HL-60 (cell line): Measurements from ENCODE around the gene EEPD1.

Source experiments
- DNase-seq, 2 experiments: peaks; one replicate each; pipeline ENCODE4 v3.0.0-alpha.2; 2010 to 2020; ENCODE audit warnings: low read depth in 1 of 2, low spot score in 1 of 2
- H3K27ac ChIP-seq: fragments of 250-450 bp; sonication (Bioruptor Pico); replicated peaks from 2 replicates; pipeline ENCODE4 v1.5.1; 2020; ENCODE audit warnings: mild to moderate bottlenecking, moderate library complexity
- H3K27me3 ChIP-seq: fragments of 250-450 bp; sonication (Bioruptor Pico); 2 replicates; pipeline ENCODE4 v1.5.1; 2021; ENCODE audit warnings: mild to moderate bottlenecking, moderate library complexity; ENCODE audit not compliant: insufficient read depth, poor library complexity, severe bottlenecking
- H3K4me3 ChIP-seq: replicated peaks from 2 replicates; pipeline ENCODE4 v1.5.1; 2011; ENCODE audit warnings: mild to moderate bottlenecking, control low read depth, low read length; ENCODE audit not compliant: insufficient read depth
- CTCF ChIP-seq: IDR thresholded peaks from one replicate; pipeline ENCODE4 v1.5.1; 2011; ENCODE audit warnings: low read length, control low read depth, inconsistent platforms; ENCODE audit not compliant: insufficient read depth
- GABPA ChIP-seq: IDR thresholded peaks from 2 replicates; pipeline ENCODE4 v1.6.1; 2012; ENCODE audit warnings: low read depth
- POLR2AphosphoS5 ChIP-seq: IDR thresholded peaks from 2 replicates; pipeline ENCODE4 v1.6.1; 2012; ENCODE audit warnings: low read depth
- SPI1 ChIP-seq: IDR thresholded peaks from 2 replicates; pipeline ENCODE4 v1.6.1; 2012; ENCODE audit warnings: low read depth, mild to moderate bottlenecking, borderline replicate concordance
- TF ChIP-seq, protein P1 (sequence below): IDR thresholded peaks from 2 replicates; pipeline ENCODE4 v1.6.1; 2012; ENCODE audit warnings: low read depth; ENCODE audit not compliant: insufficient replicate concordance

The EEPD1 gene

GRCh38 chr7:36226151-36226550 is 73.1 kb downstream of the EEPD1 start:
- no peak overlapping the region for H3K27ac ChIP-seq
- no peaks in the 10 kb centered on the region for H3K27me3 ChIP-seq
- DNase-seq, result no peak
- no peak for TF ChIP-seq CTCF
- no peak for TF ChIP-seq SPI1
- no peak for TF ChIP-seq POLR2AphosphoS5
- TF ChIP-seq GABPA, result no peak
- TF ChIP-seq, protein P1, sequence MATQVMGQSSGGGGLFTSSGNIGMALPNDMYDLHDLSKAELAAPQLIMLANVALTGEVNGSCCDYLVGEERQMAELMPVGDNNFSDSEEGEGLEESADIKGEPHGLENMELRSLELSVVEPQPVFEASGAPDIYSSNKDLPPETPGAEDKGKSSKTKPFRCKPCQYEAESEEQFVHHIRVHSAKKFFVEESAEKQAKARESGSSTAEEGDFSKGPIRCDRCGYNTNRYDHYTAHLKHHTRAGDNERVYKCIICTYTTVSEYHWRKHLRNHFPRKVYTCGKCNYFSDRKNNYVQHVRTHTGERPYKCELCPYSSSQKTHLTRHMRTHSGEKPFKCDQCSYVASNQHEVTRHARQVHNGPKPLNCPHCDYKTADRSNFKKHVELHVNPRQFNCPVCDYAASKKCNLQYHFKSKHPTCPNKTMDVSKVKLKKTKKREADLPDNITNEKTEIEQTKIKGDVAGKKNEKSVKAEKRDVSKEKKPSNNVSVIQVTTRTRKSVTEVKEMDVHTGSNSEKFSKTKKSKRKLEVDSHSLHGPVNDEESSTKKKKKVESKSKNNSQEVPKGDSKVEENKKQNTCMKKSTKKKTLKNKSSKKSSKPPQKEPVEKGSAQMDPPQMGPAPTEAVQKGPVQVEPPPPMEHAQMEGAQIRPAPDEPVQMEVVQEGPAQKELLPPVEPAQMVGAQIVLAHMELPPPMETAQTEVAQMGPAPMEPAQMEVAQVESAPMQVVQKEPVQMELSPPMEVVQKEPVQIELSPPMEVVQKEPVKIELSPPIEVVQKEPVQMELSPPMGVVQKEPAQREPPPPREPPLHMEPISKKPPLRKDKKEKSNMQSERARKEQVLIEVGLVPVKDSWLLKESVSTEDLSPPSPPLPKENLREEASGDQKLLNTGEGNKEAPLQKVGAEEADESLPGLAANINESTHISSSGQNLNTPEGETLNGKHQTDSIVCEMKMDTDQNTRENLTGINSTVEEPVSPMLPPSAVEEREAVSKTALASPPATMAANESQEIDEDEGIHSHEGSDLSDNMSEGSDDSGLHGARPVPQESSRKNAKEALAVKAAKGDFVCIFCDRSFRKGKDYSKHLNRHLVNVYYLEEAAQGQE, result no peak
- H3K4me3 ChIP-seq, result no peak overlapping the region

DNA sequence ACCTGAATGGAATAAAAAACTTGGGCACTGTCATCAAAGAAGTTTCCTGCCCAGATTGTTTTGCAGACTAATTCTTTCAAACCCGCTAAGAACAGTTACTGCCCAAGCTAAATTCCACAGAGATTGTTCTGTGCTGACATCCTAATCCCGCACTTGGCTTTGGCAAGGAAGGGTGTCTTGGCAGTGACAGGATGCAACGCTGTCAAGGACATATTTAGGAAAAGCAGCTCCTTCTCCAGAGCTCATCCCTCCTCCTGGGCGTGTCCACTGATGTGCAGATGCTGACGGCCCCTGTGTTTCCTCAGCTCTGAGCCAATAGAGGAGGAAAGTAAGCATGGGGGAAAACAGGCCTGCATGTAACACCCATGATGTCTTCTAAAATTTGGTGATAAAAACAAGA is 74.2 kb downstream of the EEPD1 start:
- Histone ChIP-seq H3K4me3 (no peak overlapping the region), H3K27ac (no peak overlapping the region), H3K27me3 (no peaks in the 10 kb centered on the region)
- DNase-seq, result no peak
- TF ChIP-seq CTCF (no peak), GABPA (no peak), SPI1 (no peak), POLR2AphosphoS5 (no peak)
- TF ChIP-seq, protein P1, result no peak

- Histone ChIP-seq H3K4me3 (no peak overlapping the region), H3K27me3 (no peaks in the 10 kb centered on the region), H3K27ac (no peak overlapping the region)
- no peak for DNase-seq
- TF ChIP-seq, protein P1, result no peak
- TF ChIP-seq CTCF (no peak), POLR2AphosphoS5 (no peak), SPI1 (no peak), GABPA (no peak)
Observed at GRCh38 chr7:36228039-36228438, 75.0 kb downstream of the EEPD1 start.
